Central memory CD4-positive, alpha-beta T cell (primary cell): ENCODE measurements around the gene NPPB.
"Not testable (repeated sequence)": the region's sequence is repeated elsewhere in the genome, so short reads cannot be mapped to it uniquely, and the experiment has no call there.

Source experiments
- DNase-seq: peaks from one replicate; pipeline ENCODE4 v3.0.0; 2022
- total RNA-seq, 3 experiments: gene quantifications; one replicate each; lab custom pipeline; 2026; lab: John Stamatoyannopoulos, UW

NPPB gene
- 0 reads per million in 3 experiments for total RNA-seq

- DNase-seq = no peak
Measured at GRCh38 chr1:11858613-11858967, at the start of gene NPPB. NPPB (minus strand) TSS chr1:11858945; CDS start chr1:11858833, 112 bp downstream.

- peak; percentile 92 for DNase-seq
Measured at GRCh38 chr1:11908095-11908675, 49.4 kb upstream of the NPPB start.

GRCh38 chr1:11907275-11908094 is 48.7 kb upstream of the NPPB start:
- DNase-seq = peak; percentile 93

GRCh38 chr1:11906870-11907269 is 48.1 kb upstream of the NPPB start:
- DNase-seq = no peak

GRCh38 chr1:11904978-11905377 is 46.2 kb upstream of the NPPB start:
- DNase-seq = no peak

GRCh38 chr1:11904156-11904555 is 45.4 kb upstream of the NPPB start:
- not testable (repeated sequence) for DNase-seq

GRCh38 chr1:11903210-11903609 is 44.5 kb upstream of the NPPB start:
- no peak for DNase-seq

- DNase-seq = not testable (repeated sequence)
Measured at GRCh38 chr1:11901446-11901845, 42.7 kb upstream of the NPPB start.

GRCh38 chr1:11898831-11899467 is 40.2 kb upstream of the NPPB start:
- no peak for DNase-seq

GRCh38 chr1:11898086-11898785 is 39.5 kb upstream of the NPPB start:
- no peak for DNase-seq

GRCh38 chr1:11894501-11894900 is 35.8 kb upstream of the NPPB start:
- DNase-seq = not testable (repeated sequence)

- DNase-seq = peak; percentile 55
Measured at GRCh38 chr1:11893907-11894251, 35.1 kb upstream of the NPPB start.

GRCh38 chr1:11891433-11892186 is 32.9 kb upstream of the NPPB start:
- DNase-seq = no peak

GRCh38 chr1:11888877-11889208 is 30.1 kb upstream of the NPPB start:
- no peak for DNase-seq

- no peak for DNase-seq
Measured at GRCh38 chr1:11888206-11888876, 29.6 kb upstream of the NPPB start.

GRCh38 chr1:11887666-11888007 is 28.9 kb upstream of the NPPB start:
- no peak for DNase-seq

GRCh38 chr1:11886986-11887665 is 28.4 kb upstream of the NPPB start:
- DNase-seq = no peak

GRCh38 chr1:11885916-11886315 is 27.2 kb upstream of the NPPB start:
- DNase-seq = no peak

GRCh38 chr1:11882814-11883538 is 24.2 kb upstream of the NPPB start:
- DNase-seq = no peak

- no peak for DNase-seq
Measured at GRCh38 chr1:11881749-11882441, 23.1 kb upstream of the NPPB start.
